HG03175 (cell line): ENCODE results near the gene HNRNPUL1.
"Not testable (repeated sequence)": the region's sequence is repeated elsewhere in the genome, so short reads cannot be mapped to it uniquely, and the experiment has no call there.

Experiments
- ATAC-seq: cut with Tn5 transposase; IDR thresholded peaks from one replicate; pipeline ENCODE4 v1.9.1; 2021; ENCODE audit warnings: mild to moderate bottlenecking, moderate library complexity; ENCODE audit not compliant: unreplicated experiment

HNRNPUL1 gene

DNA sequence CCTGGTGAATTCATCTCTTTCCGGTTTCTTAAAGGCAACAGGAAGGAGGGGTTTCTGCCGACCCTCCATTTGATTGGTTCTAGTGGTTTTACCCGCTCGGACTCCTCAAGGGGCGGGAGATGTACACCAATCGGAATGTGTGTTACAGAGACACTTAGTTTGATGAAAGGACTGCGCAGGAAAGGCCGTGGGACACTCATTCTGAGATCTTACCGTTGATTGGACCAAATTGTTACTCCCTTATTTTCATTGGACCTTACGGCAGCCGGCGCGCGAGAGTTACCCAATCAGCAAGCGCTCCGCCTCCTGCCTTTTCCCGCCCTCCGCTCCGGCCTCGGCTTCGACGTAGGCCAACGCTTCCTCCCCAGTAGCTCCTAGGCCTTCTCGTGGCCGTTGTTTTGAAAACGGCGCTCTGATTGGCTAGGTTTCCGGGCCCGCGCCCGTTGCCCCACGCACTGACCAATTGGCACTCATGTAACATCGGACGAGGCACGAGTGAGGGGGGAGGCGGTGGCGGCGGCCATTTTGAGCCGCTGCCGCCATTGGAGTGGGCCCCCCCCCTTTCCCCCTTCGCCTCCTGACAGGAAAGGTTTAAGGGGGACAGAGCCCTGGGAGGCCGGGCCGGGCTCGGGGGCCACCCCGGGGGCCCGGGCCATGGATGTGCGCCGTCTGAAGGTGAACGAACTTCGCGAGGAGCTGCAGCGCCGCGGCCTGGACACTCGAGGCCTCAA is at the start of gene HNRNPUL1:
HNRNPUL1 (plus strand) TSS at position 523 of the 731 bp plus-strand sequence; CDS start at position 655, 132 bp downstream.
- ATAC-seq: peak; percentile 75

DNA sequence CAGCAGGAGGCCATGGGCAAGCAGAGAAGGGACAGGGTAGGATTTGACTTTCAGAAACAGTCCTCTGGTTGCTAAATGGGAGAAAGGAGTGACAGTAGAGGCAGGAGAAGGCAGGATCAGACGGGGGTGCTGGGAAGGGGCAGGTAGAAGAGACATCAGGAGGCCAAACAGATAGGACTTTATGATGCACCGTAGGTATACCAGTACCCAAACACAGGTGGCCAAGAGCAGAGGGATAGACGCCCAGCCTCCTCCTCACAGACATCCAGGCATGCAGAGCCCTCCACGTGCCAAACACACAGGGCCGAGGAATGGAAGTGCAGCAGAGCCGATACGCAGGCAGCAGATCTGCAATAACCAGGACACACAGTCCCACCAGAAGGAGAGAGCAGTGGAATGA is 46.4 kb upstream of the HNRNPUL1 start:
- ATAC-seq: no peak

DNA sequence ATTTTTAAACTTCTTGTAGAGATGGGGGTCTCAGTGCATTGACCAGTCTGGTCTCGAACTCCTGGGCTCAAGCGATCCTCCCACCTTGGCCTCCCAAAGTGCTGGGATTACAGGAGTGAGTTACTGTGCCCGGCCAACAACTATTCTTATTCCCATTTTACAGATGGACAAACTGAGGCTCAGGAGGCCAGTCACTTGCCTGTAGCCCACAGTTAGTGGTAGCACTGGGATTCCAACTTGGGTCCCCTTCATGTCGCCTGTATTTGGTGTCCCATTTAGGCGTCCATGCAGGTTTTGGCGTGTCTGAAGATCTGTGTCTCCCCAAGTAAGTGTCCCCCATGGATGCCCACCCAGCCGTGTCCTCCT is 45.9 kb upstream of the HNRNPUL1 start:
- ATAC-seq: no peak

DNA sequence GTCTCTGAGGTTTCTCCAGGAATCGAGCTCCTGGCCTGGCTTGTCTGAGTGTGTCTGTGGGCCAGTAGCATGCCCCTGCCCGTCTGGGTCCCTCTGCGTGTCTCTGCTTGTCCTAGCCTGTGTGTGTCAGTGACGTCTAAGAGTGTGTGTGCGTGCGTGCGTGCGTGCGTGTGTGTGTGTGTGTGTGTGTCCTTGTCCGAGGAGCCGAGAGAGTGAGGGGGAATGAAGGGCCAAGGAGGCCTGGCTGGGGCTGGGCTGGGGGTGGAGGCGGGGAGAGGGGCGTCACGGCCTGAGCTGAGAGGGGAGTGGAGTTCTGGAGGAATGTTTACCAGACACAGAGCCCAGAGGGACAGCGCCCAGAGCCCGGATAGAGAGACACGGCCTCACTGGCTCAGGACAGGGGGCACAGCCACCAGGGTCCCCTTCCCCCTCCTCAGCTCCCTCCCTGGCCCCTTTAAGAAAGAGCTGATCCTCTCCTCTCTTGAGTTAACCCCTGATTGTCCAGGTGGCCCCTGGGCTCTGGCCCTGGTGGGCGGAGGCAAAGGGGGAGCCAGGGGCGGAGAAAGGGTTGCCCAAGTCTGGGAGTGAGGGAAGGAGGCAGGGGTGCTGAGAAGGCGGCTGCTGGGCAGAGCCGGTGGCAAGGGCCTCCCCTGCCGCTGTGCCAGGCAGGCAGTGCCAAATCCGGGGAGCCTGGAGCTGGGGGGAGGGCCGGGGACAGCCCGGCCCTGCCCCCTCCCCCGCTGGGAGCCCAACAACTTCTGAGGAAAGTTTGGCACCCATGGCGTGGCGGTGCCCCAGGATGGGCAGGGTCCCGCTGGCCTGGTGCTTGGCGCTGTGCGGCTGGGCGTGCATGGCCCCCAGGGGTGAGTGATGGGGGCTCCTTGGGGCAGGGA is 45.3 kb upstream of the HNRNPUL1 start, which contains the start of gene AXL:
AXL (plus strand) TSS at position 609 of the 893 bp plus-strand sequence; CDS start at position 779, 170 bp downstream.
- no peak for ATAC-seq

DNA sequence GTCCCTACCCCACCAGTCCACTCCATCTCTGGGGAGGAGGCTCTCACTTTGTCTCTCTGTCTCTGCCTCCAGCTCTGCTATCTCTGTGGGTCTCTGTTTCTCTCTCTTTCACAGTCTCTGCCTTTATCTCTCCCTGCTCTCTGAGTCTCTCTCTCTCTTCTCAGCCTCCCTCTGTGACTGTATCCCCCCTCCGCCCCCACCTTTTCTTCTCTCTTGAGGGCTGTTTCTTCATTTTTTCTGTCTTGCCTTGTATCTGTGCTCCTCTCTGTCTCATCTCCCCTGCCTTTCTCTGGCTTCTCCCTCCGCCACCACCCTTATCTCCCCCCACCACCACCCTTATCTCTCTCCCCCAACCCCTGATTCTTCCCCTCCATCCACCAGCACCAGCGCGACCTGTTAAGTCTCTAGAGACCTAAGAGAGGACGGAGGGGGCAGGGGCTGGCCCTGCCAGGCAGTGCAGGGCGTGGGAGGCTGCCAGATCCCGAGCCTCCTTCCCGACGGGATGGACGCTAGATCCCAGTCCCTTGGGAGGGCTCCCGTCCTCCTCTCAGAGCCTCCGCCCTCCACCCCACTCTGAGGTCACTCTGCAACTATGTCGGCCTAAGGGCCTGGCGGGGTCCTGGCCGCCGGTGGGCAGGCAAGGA is 44.1 kb upstream of the HNRNPUL1 start:
- ATAC-seq: no peak

DNA sequence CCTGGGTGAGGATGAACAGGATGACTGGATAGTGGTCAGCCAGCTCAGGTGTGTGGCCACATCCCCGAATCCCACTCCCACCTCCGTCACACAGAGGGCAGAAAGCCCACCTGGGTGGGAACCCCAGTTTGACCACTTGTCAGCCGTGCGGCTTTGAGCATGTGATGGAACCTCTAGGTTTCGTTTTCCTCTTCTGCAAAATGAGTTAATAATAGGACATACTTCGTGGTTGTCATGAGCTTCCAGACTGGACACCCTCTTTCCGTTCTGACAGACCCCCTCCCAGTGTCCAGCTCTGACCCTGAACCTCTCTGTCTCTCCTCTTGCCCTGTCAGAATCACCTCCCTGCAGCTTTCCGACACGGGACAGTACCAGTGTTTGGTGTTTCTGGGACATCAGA is 43.4 kb upstream of the HNRNPUL1 start:
- no peak for ATAC-seq

DNA sequence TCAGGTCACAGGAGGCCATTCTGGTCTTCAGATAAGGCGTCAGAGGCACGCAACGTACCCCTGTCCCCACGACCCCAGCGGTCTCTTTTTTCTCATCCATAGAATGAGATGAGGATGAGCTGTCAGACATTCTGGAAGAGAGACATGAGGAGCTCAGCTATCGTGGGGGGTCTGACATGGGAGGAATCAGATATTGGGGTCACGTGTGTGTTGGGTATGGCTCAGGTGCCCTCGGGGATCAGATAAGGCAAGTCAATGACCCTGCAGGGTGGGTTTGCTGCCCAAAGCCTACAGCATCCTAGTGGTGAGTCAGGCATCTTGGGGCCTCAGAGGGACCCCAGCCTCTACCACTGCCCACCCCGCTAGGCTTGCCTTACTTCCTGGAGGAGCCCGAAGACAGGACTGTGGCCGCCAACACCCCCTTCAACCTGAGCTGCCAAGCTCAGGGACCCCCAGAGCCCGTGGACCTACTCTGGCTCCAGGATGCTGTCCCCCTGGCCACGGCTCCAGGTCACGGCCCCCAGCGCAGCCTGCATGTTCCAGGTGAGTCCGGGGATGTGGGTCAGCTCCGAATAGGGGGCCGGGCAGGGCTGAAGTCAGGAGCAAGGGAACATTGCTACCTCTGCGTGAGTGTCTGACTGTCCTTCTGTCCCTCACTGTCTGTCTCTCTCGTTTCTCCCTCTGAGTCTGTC is 42.5 kb upstream of the HNRNPUL1 start:
- no peak for ATAC-seq

DNA sequence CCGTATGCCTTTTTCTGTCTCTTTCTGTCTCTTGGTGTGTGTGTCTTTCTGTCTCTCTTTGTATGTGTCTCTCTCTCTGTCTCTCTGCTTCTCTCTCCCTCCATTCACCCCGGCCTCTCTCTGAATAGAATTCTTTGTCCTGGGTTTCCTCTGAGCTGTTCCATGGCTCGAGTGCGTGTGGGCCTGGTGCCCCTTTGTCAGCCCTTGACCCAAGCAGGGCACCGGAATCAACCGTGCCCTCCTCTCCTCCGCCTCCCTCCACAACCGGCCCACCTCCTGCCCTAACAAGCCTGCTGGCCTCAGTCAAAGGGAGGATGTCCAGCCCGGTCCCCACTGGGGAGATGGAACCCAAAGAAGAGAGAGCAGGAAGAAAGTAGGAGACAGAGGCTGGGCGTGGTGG is 41.9 kb upstream of the HNRNPUL1 start:
- ATAC-seq: no peak

DNA sequence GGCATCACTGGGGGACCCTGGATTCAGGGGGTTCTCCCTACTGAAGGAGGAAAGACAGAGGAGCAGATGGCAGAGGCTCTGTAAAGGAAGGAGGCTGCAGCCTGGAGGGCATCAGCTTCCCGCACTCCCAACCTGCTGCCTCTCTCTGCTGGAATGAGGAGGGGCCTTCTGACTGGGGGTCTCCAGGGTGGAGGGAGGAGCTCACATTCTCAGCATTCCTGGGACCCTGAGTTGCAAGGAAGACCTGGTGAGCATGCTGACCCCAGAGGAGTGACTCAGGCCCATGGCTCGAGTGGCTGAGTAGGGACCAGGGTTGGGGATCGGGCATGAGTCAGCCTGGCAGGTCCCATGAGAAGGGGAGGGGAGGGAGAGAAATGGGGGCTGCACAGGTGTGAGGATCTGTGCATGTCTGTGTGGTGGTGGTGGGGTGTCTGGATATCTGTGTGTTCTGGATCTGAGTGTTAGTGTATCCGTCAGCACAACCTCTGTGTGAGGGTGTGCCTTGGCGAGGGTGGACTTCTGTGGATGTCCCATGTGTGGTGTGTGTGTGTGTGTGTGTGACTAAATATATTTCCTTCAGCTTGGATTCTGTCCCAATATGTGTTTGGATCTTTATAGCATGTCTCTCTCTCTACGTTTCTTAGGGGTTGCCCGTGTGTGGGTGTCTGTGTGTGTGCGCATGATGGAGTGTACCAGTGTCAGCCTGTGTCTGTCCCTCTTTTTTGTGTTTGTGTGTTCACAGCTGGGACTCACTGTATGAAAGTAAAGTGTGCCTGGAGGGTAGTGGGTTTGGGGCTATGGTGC is 40.5 kb upstream of the HNRNPUL1 start:
- ATAC-seq: no peak

DNA sequence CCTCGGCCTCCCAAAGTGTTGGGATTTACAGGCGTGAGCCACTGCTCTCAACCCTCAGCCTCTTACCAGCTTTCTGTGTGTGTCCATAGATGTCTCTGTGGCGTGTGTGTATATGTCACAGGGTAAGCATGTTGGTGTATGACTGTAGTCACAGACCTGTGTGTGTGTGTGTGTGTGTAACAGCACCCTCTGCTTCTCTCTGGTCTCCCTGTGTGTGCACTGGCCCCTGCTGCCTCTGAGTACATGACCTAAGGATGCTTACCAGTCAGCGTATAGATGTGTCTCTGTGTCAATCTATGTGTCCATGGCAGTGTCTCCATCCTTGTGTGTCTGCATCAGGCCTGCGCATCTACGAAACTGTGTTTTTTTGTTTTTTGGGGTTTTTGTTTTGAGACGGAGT is 39.5 kb upstream of the HNRNPUL1 start:
- no peak for ATAC-seq

DNA sequence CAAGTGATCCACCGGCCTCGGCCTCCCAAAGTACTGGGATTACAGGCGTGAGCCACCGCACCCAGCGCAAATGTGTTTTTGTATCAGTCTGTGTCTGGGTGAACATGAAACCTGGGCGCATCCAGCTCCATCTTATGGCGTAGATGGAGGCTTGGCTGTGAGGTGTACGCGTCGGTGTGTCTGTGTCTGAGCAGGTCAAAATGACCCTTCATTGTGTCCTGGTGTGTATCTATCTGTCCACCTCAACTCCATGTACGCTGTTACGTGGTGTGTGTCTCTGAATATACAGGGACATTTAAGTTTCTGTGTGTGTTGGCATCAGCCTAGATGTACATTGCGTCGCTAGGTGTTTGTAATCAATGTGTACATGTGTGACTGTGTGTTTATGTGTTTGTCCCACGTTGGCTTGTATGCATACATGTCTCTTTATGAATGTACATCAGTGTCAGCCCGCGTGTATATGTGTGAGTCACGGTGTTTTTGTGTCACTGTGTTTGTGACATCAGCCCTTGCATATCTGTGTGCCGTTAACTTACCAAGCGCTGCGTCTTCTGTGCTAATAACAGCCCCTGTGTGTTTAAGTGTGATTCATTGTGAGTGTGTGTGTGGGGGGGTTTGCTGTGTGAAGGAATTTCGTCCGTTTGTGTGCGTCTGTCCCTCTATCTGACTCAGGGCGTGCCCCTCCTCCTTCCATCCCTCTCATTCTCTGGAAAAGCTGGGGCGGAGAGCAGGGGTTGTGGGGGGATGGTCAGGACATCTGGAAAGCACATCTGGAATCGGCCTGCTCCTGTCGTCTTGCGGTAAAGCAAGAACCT is 38.7 kb upstream of the HNRNPUL1 start:
- ATAC-seq: no peak

DNA sequence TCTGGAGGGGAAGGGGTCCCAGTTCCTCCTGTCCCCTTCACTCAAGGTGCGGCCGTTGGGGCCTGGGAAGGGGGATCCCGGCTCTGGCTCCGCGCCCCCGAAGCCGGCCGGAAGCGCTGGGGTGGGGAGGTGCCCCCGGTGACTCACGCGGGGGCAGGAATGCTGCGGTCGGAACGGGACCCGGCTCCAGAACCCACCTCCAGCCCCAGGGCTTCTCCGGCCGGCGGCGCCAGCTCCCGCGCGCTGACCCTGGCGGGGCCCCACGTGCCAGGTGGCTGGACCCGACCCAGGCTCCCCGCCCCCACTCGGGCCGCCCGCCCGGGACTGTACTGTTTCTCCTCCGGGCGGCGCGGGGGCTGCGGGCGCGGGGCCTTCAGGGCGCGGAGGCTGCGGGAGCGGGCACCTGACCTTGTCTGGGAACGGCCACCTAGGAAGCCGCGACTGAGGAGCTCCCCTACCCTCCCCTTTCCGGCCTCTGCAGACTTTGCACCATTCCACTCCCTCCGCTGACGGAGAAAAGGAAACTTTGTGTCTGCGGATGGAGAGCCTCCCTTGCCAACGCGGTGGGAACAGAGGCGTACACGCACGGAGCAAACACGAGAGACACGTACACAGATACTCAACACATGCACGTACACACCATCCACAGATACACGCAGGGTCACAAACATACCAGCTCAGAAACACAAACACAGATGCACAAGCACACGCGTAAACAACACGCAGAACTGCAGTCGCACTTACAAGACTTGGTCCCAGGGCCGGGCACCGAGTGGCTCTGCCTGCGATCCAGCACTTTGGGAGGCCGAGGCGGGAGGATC is 37.9 kb upstream of the HNRNPUL1 start:
- ATAC-seq: no peak

DNA sequence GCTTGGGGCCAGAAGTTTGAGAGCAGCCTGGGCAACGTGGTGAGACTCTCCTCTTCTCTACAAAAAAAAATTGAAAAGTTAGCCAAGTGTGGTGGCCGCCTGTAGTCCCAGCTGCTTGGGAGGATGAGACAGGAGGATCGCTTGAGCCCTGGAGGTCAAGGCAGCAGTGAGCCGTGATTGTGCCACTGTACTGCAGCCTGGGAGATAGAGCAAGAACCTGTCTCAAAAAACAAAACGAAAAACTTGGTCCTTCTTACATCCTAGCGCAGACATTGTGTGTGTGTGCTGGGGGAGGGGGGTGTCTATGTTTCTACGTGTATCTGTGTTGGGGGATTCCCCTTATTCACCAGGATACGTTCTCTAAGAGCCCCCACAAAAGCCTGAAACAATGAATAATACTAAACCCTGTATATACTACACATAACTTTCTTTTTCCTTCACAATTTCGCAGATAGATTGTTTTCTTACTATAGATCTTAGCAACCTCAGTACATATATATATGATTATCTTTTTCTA is 37.2 kb upstream of the HNRNPUL1 start:
- no peak for ATAC-seq

DNA sequence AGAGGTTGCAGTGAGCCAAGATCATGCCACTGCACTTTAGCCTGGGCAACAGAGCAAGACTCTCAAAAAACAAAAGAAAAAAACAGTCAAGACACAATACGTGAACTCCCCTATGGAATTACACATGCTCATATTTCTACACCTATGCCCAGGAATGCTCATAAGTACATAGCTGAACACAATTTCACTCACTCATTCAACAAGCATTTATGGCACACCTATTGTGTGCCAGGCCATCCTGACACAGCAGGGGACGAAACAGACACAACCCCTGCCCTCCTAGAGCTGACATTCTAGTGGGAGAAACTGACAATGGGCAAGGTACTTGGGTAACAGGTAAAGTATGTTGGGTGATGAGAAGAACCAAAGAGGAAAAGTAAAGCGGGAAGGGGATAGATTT is 35.7 kb upstream of the HNRNPUL1 start:
- ATAC-seq: no peak

DNA sequence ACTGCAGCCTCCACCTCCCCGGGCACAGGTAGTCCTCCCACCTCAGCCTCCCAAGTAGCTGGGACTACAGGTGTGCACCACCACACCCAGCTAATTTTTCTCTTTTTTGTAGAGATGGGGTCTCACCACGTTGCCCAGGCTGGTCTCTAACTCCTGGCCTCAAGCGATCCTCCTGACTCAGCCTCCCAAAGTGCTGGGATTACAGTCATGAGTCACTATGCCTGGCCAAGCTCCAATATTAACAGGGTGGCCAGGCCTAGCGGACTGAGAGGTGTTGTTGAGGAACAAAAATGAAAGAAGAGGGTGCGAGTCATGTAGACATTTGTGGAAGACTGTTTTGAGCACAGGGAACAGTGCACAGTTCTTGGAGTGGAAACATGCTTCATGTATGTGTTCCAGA is 34.8 kb upstream of the HNRNPUL1 start:
- ATAC-seq: not testable (repeated sequence)

DNA sequence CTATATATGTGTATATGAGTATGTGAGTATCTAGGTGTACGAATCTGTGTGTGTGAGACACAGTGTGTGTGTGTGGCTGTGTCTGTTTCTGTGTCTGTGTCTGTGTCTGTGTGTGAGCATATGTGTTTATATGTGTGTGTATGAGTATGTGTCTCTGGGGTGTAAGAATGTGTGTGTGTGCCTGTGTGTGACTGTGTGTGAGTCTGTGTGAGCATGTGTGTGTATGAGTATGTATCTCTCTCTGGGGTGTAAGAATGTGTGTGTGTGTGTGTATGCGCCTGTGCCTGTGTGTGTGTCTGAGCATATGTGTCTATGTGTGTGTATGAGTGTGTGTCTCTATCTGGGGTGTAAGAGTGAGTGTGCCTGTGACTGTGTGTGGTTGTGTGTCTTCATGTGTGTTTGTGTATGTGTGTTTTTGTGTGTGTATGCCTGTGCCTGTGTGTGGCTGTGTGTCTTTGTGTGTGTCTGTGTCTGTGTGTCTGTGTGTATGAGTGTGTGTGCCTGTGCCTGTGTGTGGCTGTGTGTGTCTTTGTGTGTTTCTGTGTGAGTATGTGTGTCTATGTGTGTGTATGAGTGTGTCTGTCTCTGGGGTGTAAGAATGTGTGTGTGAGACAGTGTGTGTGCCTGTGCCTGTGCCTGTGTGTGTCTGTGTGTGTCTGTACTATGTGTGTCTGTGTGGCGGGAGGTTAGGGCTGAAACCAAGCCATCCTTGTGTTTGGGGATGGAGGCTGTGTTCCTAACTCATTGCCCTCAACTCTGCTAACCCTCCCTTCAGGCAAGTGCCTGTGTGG is 33.9 kb upstream of the HNRNPUL1 start:
- ATAC-seq: no peak

DNA sequence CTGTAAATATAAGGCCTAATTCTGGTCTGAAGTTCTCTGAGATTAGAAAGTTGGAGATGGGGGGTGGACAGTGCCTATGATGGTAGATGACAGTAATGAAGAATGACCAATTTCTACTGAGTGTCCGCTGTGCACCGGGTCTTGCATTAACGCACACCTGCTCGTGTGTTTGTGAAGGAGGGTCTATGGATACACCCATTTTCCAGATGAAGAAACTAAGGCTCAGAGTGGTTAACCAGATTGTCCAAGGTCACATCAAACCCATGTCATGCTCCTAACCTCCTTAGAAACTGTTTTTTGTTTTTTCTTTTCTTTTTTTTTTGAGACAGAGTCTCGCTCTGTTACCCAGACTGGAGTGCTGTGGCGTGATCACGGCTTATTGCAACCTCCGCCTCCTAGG is 31.5 kb upstream of the HNRNPUL1 start:
- no peak for ATAC-seq
